Mesenchymal stem cell (in vitro differentiated cells and primary cell): ENCODE results near the gene MMP27.

Source experiments
- DNase-seq: peaks from one replicate; pipeline ENCODE4 v3.0.0-alpha.2; 2013
- H2AFZ ChIP-seq: one replicate; pipeline ENCODE4 v1.6.1; 2013; ENCODE audit warnings: low read depth, mild to moderate bottlenecking, control low read depth, inconsistent platforms, low read length, moderate library complexity
- H2AK5ac ChIP-seq: 2 replicates; pipeline ENCODE4 v1.6.1; 2013; ENCODE audit warnings: low read length, moderate library complexity, mild to moderate bottlenecking, inconsistent platforms; ENCODE audit not compliant: severe bottlenecking
- H2BK120ac ChIP-seq: one replicate; pipeline ENCODE4 v1.6.1; 2013; ENCODE audit warnings: low read depth, mild to moderate bottlenecking, inconsistent platforms, low read length, moderate library complexity
- H2BK12ac ChIP-seq, 2 experiments: one replicate each; pipeline ENCODE4 v1.6.1; 2013; ENCODE audit warnings: inconsistent platforms in 2 of 2, low read length in 2 of 2, mild to moderate bottlenecking in 2 of 2, moderate library complexity in 2 of 2, control low read depth in 1 of 2
- H2BK15ac ChIP-seq: one replicate; pipeline ENCODE4 v1.6.1; 2013; ENCODE audit warnings: mild to moderate bottlenecking, low read depth, inconsistent platforms; ENCODE audit not compliant: poor library complexity, severe bottlenecking
- H2BK5ac ChIP-seq: 2 replicates; pipeline ENCODE4 v1.6.1; 2013; ENCODE audit warnings: low read depth, mild to moderate bottlenecking, low read length, control low read depth, inconsistent platforms; ENCODE audit not compliant: poor library complexity, severe bottlenecking
- H3K14ac ChIP-seq, 2 experiments: one replicate each; pipeline ENCODE4 v1.6.1; 2013; ENCODE audit warnings: inconsistent platforms in 2 of 2, low read length in 2 of 2, control low read depth in 1 of 2, mild to moderate bottlenecking in 1 of 2, moderate library complexity in 1 of 2
- H3K18ac ChIP-seq, 2 experiments: one replicate each; pipeline ENCODE4 v1.6.1; 2013; ENCODE audit warnings: inconsistent platforms in 2 of 2, low read length in 2 of 2, control low read depth in 1 of 2, low read depth in 1 of 2, mild to moderate bottlenecking in 1 of 2
- H3K23ac ChIP-seq, 2 experiments: one replicate each; pipeline ENCODE4 v1.6.1; 2013; ENCODE audit warnings: inconsistent platforms in 2 of 2, low read length in 2 of 2, mild to moderate bottlenecking in 2 of 2, moderate library complexity in 2 of 2, control low read depth in 1 of 2
- H3K27ac ChIP-seq: 2 replicates; pipeline ENCODE4 v1.5.1; 2013; ENCODE audit warnings: mild to moderate bottlenecking, moderate library complexity, low read length, control low read depth, inconsistent platforms; ENCODE audit not compliant: poor library complexity, severe bottlenecking
- H3K27me3 ChIP-seq, 2 experiments: 2 replicates each; pipeline versions ENCODE4 v1.6.1 to v1.7.0; 2013; ENCODE audit warnings: low read length in 2 of 2, mild to moderate bottlenecking in 2 of 2, moderate library complexity in 2 of 2, control low read depth in 1 of 2, inconsistent platforms in 1 of 2; ENCODE audit not compliant: control insufficient read depth in 1 of 2, insufficient read depth in 1 of 2
- H3K36me3 ChIP-seq, 2 experiments: 2 replicates each; pipeline versions ENCODE4 v1.6.1 to v1.7.0; 2013; ENCODE audit warnings: low read length in 2 of 2, control low read depth in 1 of 2, inconsistent platforms in 1 of 2, low read depth in 1 of 2, mild to moderate bottlenecking in 1 of 2; ENCODE audit not compliant: insufficient read depth in 2 of 2, control insufficient read depth in 1 of 2
- H3K4ac ChIP-seq, 2 experiments: one replicate each; pipeline ENCODE4 v1.6.1; 2013; ENCODE audit warnings: inconsistent platforms in 2 of 2, low read length in 2 of 2, mild to moderate bottlenecking in 2 of 2, moderate library complexity in 2 of 2, control low read depth in 1 of 2, low read depth in 1 of 2
- H3K4me1 ChIP-seq: 2 replicates; pipeline ENCODE4 v1.6.1; 2013; ENCODE audit warnings: low read depth, low read length, control low read depth; ENCODE audit not compliant: control insufficient read depth, insufficient read depth
- H3K4me2 ChIP-seq: 2 replicates; pipeline ENCODE4 v1.6.1; 2013; ENCODE audit warnings: low read length, mild to moderate bottlenecking, inconsistent platforms; ENCODE audit not compliant: poor library complexity, severe bottlenecking
- H3K4me3 ChIP-seq, 2 experiments: 2 replicates each; pipeline versions ENCODE4 v1.5.1 to v1.7.0; 2013; ENCODE audit warnings: low read length in 2 of 2, mild to moderate bottlenecking in 2 of 2, control low read depth in 1 of 2, low read depth in 1 of 2; ENCODE audit not compliant: insufficient read depth in 1 of 2
- H3K79me1 ChIP-seq: replicated peaks from 2 replicates; pipeline ENCODE4 v1.6.1; 2013; ENCODE audit warnings: mild to moderate bottlenecking, control low read depth, low read length, inconsistent platforms; ENCODE audit not compliant: poor library complexity, severe bottlenecking
- H3K9ac ChIP-seq: 2 replicates; pipeline ENCODE4 v1.7.0; 2013; ENCODE audit warnings: mild to moderate bottlenecking, low read length, moderate library complexity
- H3K9me3 ChIP-seq: 2 replicates; pipeline ENCODE4 v1.7.0; 2013; ENCODE audit warnings: mild to moderate bottlenecking, low read length; ENCODE audit not compliant: control insufficient read depth
- H4K8ac ChIP-seq: one replicate; pipeline ENCODE4 v1.6.1; 2013; ENCODE audit warnings: inconsistent platforms, mild to moderate bottlenecking, low read length, moderate library complexity
- H4K91ac ChIP-seq: one replicate; pipeline ENCODE4 v1.6.1; 2013; ENCODE audit warnings: mild to moderate bottlenecking, low read length, inconsistent platforms
- WGBS: methylation state at CpG from one replicate; pipeline ENCODE4 v1.1.7; 2013; ENCODE audit warnings: mixed read lengths; 5-methylcytosine and 5-hydroxymethylcytosine counted together

The MMP27 gene

GRCh38 chr11:102656528-102656927 is 49.0 kb downstream of the MMP27 start:
- no CpG with 5 or more reads among the region's 1 CpG for WGBS
- Histone ChIP-seq H2AFZ (no peak overlapping the region), H4K8ac (no peak overlapping the region), H3K4ac (no peak overlapping the region), H3K27me3 (peaks cover 0 to 13% of the 10 kb centered on the region in 2 experiments), H3K36me3 (no peaks in the 10 kb centered on the region), H3K14ac (no peak overlapping the region), H3K9ac (no peak overlapping the region), H2AK5ac (no peak overlapping the region), H2BK120ac (no peak overlapping the region), H3K4me2 (no peak overlapping the region), H3K79me1 (no peaks in the 10 kb centered on the region), H3K18ac (no peak overlapping the region), H3K4me3 (no peak overlapping the region), H4K91ac (no peak overlapping the region), H3K27ac (no peak overlapping the region), H2BK12ac (no peak overlapping the region), H2BK5ac (no peak overlapping the region), H3K23ac (no peak overlapping the region), H3K9me3 (peaks cover 5% of the 10 kb centered on the region), H3K4me1 (no peaks in the 10 kb centered on the region), H2BK15ac (no peak overlapping the region)
- DNase-seq = no peak

GRCh38 chr11:102655547-102655946 is 50.0 kb downstream of the MMP27 start:
- no peak overlapping the region for H3K18ac ChIP-seq
- H3K4me2 ChIP-seq = no peak overlapping the region
- H4K8ac ChIP-seq = no peak overlapping the region
- H3K4ac ChIP-seq = no peak overlapping the region
- no peaks in the 10 kb centered on the region for H3K36me3 ChIP-seq
- peaks cover 5% of the 10 kb centered on the region for H3K9me3 ChIP-seq
- no peak for DNase-seq
- H4K91ac ChIP-seq = no peak overlapping the region
- H2BK120ac ChIP-seq = no peak overlapping the region
- peaks cover 0 to 13% of the 10 kb centered on the region in 2 experiments for H3K27me3 ChIP-seq
- H3K4me1 ChIP-seq = no peaks in the 10 kb centered on the region
- no peak overlapping the region for H3K27ac ChIP-seq
- H2BK15ac ChIP-seq = no peak overlapping the region
- no peak overlapping the region for H2BK5ac ChIP-seq
- no peak overlapping the region for H2AFZ ChIP-seq
- H2AK5ac ChIP-seq = no peak overlapping the region
- no peak overlapping the region for H3K9ac ChIP-seq
- H3K14ac ChIP-seq = no peak overlapping the region
- no peak overlapping the region for H3K4me3 ChIP-seq
- H2BK12ac ChIP-seq = no peak overlapping the region
- 75% methylated on average over 2 of the region's 2 CpGs for WGBS
- no peak overlapping the region for H3K23ac ChIP-seq
- no peaks in the 10 kb centered on the region for H3K79me1 ChIP-seq

GRCh38 chr11:102654761-102655160 is 50.8 kb downstream of the MMP27 start:
- H3K18ac ChIP-seq = no peak overlapping the region
- H3K27ac ChIP-seq = no peak overlapping the region
- no peak overlapping the region for H2BK5ac ChIP-seq
- H2BK15ac ChIP-seq = no peak overlapping the region
- no peak overlapping the region for H2BK12ac ChIP-seq
- H3K4ac ChIP-seq = no peak overlapping the region
- no peak overlapping the region for H3K14ac ChIP-seq
- no peak overlapping the region for H3K4me3 ChIP-seq
- H3K9ac ChIP-seq = no peak overlapping the region
- no peak overlapping the region for H4K91ac ChIP-seq
- WGBS = 95% methylated on average over 1 of the region's 1 CpG
- H2BK120ac ChIP-seq = no peak overlapping the region
- peaks cover 5% of the 10 kb centered on the region for H3K9me3 ChIP-seq
- H4K8ac ChIP-seq = no peak overlapping the region
- H3K4me1 ChIP-seq = no peaks in the 10 kb centered on the region
- H2AFZ ChIP-seq = no peak overlapping the region
- no peaks in the 10 kb centered on the region for H3K79me1 ChIP-seq
- no peaks in the 10 kb centered on the region for H3K36me3 ChIP-seq
- H2AK5ac ChIP-seq = no peak overlapping the region
- H3K23ac ChIP-seq = no peak overlapping the region
- DNase-seq = no peak
- H3K27me3 ChIP-seq = peaks cover 0 to 13% of the 10 kb centered on the region in 2 experiments
- no peak overlapping the region for H3K4me2 ChIP-seq

GRCh38 chr11:102653744-102654291 is 51.8 kb downstream of the MMP27 start:
- H4K8ac ChIP-seq = no peak overlapping the region
- no peak overlapping the region for H3K27ac ChIP-seq
- H4K91ac ChIP-seq = no peak overlapping the region
- H2BK15ac ChIP-seq = no peak overlapping the region
- no peak overlapping the region for H3K4me2 ChIP-seq
- no peak overlapping the region for H2BK5ac ChIP-seq
- H3K9ac ChIP-seq = no peak overlapping the region
- WGBS = 87% methylated on average over 16 of the region's 16 CpGs
- peaks cover 5% of the 10 kb centered on the region for H3K9me3 ChIP-seq
- DNase-seq = no peak
- H3K4ac ChIP-seq = no peak overlapping the region
- no peak overlapping the region for H2AK5ac ChIP-seq
- H3K4me3 ChIP-seq = no peak overlapping the region
- H3K23ac ChIP-seq = no peak overlapping the region
- no peak overlapping the region for H3K14ac ChIP-seq
- H2AFZ ChIP-seq = no peak overlapping the region
- H2BK12ac ChIP-seq = no peak overlapping the region
- peaks cover 0 to 7% of the 10 kb centered on the region in 2 experiments for H3K27me3 ChIP-seq
- no peaks in the 10 kb centered on the region for H3K4me1 ChIP-seq
- no peaks in the 10 kb centered on the region for H3K79me1 ChIP-seq
- no peaks in the 10 kb centered on the region for H3K36me3 ChIP-seq
- no peak overlapping the region for H3K18ac ChIP-seq
- no peak overlapping the region for H2BK120ac ChIP-seq
